B cell (primary cell): ENCODE results near the gene TAF9. TPM values are rescaled to one million over a fixed set of nuclear protein-coding genes. Genes with fewer than 3 reads are reported as not detected.

Experiments used
- ATAC-seq: fragments of 200-7000 bp; cut with Tn5 transposase; one replicate; pipeline ENCODE4 v1.10.0; 2021; ENCODE audit warnings: low read depth, mild to moderate bottlenecking, moderate number of reproducible peaks, moderate library complexity
- CTCF ChIA-PET: fragments of 350-600 bp; sonication (Branson Sonifier 250); formaldehyde crosslinking; loops from one replicate; lab custom pipeline; 2021; ENCODE audit warnings: antibody characterized with exemption, inconsistent platforms; lab: Charles Lee
- POLR2A ChIA-PET: fragments of 350-600 bp; sonication (Branson Sonifier 250); formaldehyde crosslinking; loops from one replicate; lab custom pipeline; 2021; ENCODE audit warnings: antibody characterized with exemption; lab: Charles Lee
- DNase-seq: peaks from one replicate; pipeline ENCODE4 v3.0.0; 2013
- H2AFZ ChIP-seq: 2 replicates; pipeline ENCODE4 v1.6.1; 2012; ENCODE audit warnings: mild to moderate bottlenecking, low read depth, low read length; ENCODE audit not compliant: insufficient read depth, poor library complexity, severe bottlenecking
- H3K27ac ChIP-seq, 2 donors: 1 replicate in 1 of 2; 2 replicates in 1 of 2; pipeline ENCODE4 v1.5.1; 2012 to 2013; ENCODE audit warnings: low read length in 2 of 2, mild to moderate bottlenecking in 2 of 2, moderate library complexity in 1 of 2
- H3K27me3 ChIP-seq, 4 experiments: fragments of 200-600 bp in 1 of 4; sonication (generic) in 1 of 4; replicated peaks in 1 of 4; 1 replicate in 2 of 4; 2 replicates in 2 of 4; pipeline versions ENCODE4 v1.6.1 to v1.7.0; 2013 to 2016; ENCODE audit warnings: low read length in 3 of 4, mild to moderate bottlenecking in 2 of 4, mixed read lengths in 1 of 4, moderate library complexity in 1 of 4; ENCODE audit not compliant: insufficient read depth in 4 of 4, control insufficient read depth in 3 of 4; ENCODE audit errors: control extremely low read depth in 1 of 4
- H3K36me3 ChIP-seq, 2 experiments: replicated peaks in 1 of 2; 1 replicate in 1 of 2; 2 replicates in 1 of 2; pipeline versions ENCODE4 v1.6.1 to v1.7.1; 2013; ENCODE audit warnings: low read length in 1 of 2; ENCODE audit not compliant: insufficient read depth in 2 of 2, control insufficient read depth in 1 of 2; ENCODE audit errors: control extremely low read depth in 1 of 2, extremely low read depth in 1 of 2
- H3K4me1 ChIP-seq, 2 donors: fragments of 200-600 bp in 1 of 2; sonication (generic) in 1 of 2; 1 replicate in 1 of 2; 2 replicates in 1 of 2; pipeline versions ENCODE4 v1.5.1 to v1.6.1; 2013 to 2017; ENCODE audit warnings: low read length in 2 of 2; ENCODE audit not compliant: control insufficient read depth in 2 of 2, insufficient read depth in 2 of 2
- H3K4me2 ChIP-seq: replicated peaks from 2 replicates; pipeline ENCODE3; 2012; ENCODE audit warnings: mild to moderate bottlenecking, low read depth, low read length; ENCODE audit not compliant: poor library complexity, severe bottlenecking
- H3K4me3 ChIP-seq, 5 experiments: fragments of 200-600 bp in 1 of 5; sonication (generic) in 1 of 5; 1 replicate in 3 of 5; 2 replicates in 2 of 5; pipeline versions ENCODE4 v1.5.1 to v1.7.0; 2011 to 2016; ENCODE audit warnings: low read length in 4 of 5, mild to moderate bottlenecking in 4 of 5, low read depth in 2 of 5, control low read depth in 1 of 5, moderate library complexity in 1 of 5; ENCODE audit not compliant: insufficient read depth in 1 of 5; ENCODE audit errors: control extremely low read depth in 1 of 5, extremely low read depth in 1 of 5
- H3K79me2 ChIP-seq: fragments of 200-600 bp; sonication (generic); one replicate; pipeline ENCODE4 v1.6.0; 2016; ENCODE audit warnings: low read length; ENCODE audit not compliant: control insufficient read depth, insufficient read depth
- H3K9ac ChIP-seq: fragments of 200-600 bp; sonication (generic); 2 replicates; pipeline ENCODE4 v1.6.1; 2017; ENCODE audit warnings: mild to moderate bottlenecking, low read length, moderate library complexity
- H3K9me3 ChIP-seq, 3 donors: one replicate each; pipeline versions ENCODE4 v1.6.1 to v1.7.1; 2013; ENCODE audit warnings: low read length in 2 of 3; ENCODE audit not compliant: control insufficient read depth in 2 of 3, insufficient read depth in 1 of 3; ENCODE audit errors: control extremely low read depth in 1 of 3
- H4K20me1 ChIP-seq: 2 replicates; pipeline ENCODE4 v1.6.0; 2012; ENCODE audit warnings: mild to moderate bottlenecking, low read length; ENCODE audit not compliant: insufficient read depth, control insufficient read depth, poor library complexity, severe bottlenecking
- H3K27ac Mint-ChIP-seq: one replicate; pipeline ENCODE4 v1.8.0; 2021; ENCODE audit warnings: mixed read lengths
- H3K27me3 Mint-ChIP-seq: one replicate; pipeline ENCODE4 v1.8.0; 2021; ENCODE audit warnings: mixed read lengths
- H3K4me1 Mint-ChIP-seq: one replicate; pipeline ENCODE4 v1.8.0; 2021; ENCODE audit warnings: mixed read lengths
- H3K4me3 Mint-ChIP-seq: one replicate; pipeline ENCODE4 v1.8.0; 2021; ENCODE audit warnings: mixed read lengths
- H3K9me3 Mint-ChIP-seq: one replicate; pipeline ENCODE4 v1.8.0; 2022; ENCODE audit warnings: mixed read lengths; ENCODE audit not compliant: insufficient read depth
- EZH2 ChIP-seq: IDR thresholded peaks from 2 replicates; pipeline ENCODE4 v1.6.1; 2012; ENCODE audit warnings: borderline replicate concordance, low read depth, mild to moderate bottlenecking, moderate library complexity, low read length; ENCODE audit not compliant: insufficient read depth, poor library complexity, severe bottlenecking
- WGBS: methylation state at CpG from one replicate; pipeline ENCODE4 v1.1.5; 2013; ENCODE audit warnings: missing lambda C conversion rate; ENCODE audit not compliant: insufficient coverage; 5-methylcytosine and 5-hydroxymethylcytosine counted together
- intact Hi-C: fragments of 100-400 bp; cut with micrococcal nuclease; formaldehyde crosslinking; loops from one replicate; pipeline ENCODE4 v1.10.0; 2022
- polyA minus RNA-seq: library from RNA; depleted of rRNA, polyadenylated mRNA; stranded (reverse); fragments of >200 nt; gene quantifications from 2 replicates; pipeline ENCODE4 v1.2.3, GENCODE V29; 2012
- polyA plus RNA-seq: library from polyadenylated mRNA; depleted of rRNA; stranded (reverse); fragments of >200 nt; gene quantifications from 2 replicates; pipeline ENCODE4 v1.2.3, GENCODE V29; 2012
- total RNA-seq, 2 donors: library from RNA; stranded (reverse); fragments of 120-200 nt in 1 of 2; gene quantifications; 1 replicate in 1 of 2; 2 replicates in 1 of 2; pipeline versions ENCODE4 v1.2.3 to v1.2.4, GENCODE V29; 2013 to 2022
- TF ChIP-seq, protein P1 (sequence below): fragments of 200-600 bp; IDR thresholded peaks from one replicate; pipeline ENCODE4 v1.8.0; 2022; ENCODE audit warnings: antibody characterized with exemption, mild to moderate bottlenecking

Gene TAF9, protein sequence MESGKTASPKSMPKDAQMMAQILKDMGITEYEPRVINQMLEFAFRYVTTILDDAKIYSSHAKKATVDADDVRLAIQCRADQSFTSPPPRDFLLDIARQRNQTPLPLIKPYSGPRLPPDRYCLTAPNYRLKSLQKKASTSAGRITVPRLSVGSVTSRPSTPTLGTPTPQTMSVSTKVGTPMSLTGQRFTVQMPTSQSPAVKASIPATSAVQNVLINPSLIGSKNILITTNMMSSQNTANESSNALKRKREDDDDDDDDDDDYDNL
- total RNA-seq, result 41.6 and 42.0 TPM in 2 replicates
- total RNA-seq (2013), result 56.4 TPM
- polyA plus RNA-seq, result 61.5 and 64.6 TPM in 2 replicates
- 30.7 and 38.3 TPM in 2 replicates for polyA minus RNA-seq

DNA sequence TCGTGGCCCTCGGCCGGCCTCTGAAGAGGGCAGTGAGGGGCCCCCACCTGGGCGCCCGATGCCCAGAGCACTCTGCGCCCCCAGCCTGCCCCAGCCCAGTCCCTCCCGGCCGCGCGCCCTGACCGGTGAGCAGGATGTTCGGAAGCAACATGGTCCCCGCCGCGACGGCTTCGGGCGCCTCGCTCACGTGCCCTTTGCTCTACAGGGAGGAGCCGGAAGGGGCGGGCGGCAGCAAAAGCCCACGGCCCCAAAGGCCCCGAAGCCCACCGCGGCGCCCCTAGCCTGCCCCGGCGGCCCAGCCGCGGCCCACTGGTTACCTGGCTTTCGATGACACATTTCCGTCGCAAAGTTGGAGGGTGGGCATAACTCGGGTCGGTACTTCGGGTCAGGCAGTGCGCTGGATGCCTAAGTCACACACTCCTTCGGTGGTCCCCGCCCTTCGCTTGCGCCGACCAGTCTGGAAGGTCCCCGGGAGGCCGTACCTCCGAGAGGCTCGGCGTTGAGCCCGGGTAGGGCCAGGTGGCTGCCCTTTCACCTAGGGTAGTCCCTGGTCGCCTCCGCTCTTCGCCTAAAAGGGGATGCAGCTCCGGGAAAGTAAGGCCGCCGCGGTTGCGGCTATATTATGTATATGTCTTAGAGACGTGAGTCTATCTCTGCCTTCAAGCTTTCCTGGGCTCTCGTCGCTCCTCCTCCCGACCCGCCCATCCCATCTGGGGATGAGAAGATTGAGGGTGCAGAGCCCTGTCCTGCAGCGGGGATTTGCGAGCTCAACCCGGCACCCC, at the start of gene TAF9, which contains the start of the genes AK6 and RAD17:
Gene TAF9, minus strand, starts transcription at position 181 of the 782 bp plus-strand sequence. CDS start 3,783 bp downstream, outside the sequence.
Gene AK6, minus strand, starts transcription at position 181 of the 782 bp plus-strand sequence. Its CDS starts 30 bp downstream, at position 151.
Gene RAD17, plus strand, starts transcription at position 479 of the 782 bp plus-strand sequence. CDS start 2,391 bp downstream, outside the sequence.
- ChIA-PET CTCF (interaction anchor here (1.5 kb wide), 1 partner anchor 276 kb away, joined by 7 read pairs; the partner anchor contains the start of gene SLC30A5), POLR2A (interaction anchor here (0.9 to 1.0 kb wide), 2 partner anchors 152 to 276 kb away, joined by 3 read pairs; partner anchors contain the start of gene SLC30A5)
- DNase-seq, result peak; percentile 99
- ATAC-seq, result peak; percentile 95
- Mint-ChIP-seq H3K27ac (peak within 1 kb of the TSS; percentile 100), H3K4me1 (peaks cover 41% of the 10 kb centered on the region), H3K4me3 (peak within 1 kb of the TSS; percentile 96), H3K27me3 (no peaks in the 10 kb centered on the region), H3K9me3 (no peaks in the 10 kb centered on the region)
- peak within 1 kb of the TSS; percentile 96 to 99 for H3K27ac ChIP-seq
- H2AFZ ChIP-seq, result peak within 1 kb of the TSS; percentile 86
- TF ChIP-seq, protein P1, sequence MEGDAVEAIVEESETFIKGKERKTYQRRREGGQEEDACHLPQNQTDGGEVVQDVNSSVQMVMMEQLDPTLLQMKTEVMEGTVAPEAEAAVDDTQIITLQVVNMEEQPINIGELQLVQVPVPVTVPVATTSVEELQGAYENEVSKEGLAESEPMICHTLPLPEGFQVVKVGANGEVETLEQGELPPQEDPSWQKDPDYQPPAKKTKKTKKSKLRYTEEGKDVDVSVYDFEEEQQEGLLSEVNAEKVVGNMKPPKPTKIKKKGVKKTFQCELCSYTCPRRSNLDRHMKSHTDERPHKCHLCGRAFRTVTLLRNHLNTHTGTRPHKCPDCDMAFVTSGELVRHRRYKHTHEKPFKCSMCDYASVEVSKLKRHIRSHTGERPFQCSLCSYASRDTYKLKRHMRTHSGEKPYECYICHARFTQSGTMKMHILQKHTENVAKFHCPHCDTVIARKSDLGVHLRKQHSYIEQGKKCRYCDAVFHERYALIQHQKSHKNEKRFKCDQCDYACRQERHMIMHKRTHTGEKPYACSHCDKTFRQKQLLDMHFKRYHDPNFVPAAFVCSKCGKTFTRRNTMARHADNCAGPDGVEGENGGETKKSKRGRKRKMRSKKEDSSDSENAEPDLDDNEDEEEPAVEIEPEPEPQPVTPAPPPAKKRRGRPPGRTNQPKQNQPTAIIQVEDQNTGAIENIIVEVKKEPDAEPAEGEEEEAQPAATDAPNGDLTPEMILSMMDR, result no peak
- no peak for TF ChIP-seq EZH2
- no peaks in the 10 kb centered on the region for H3K9me3 ChIP-seq
- peak within 1 kb of the TSS; percentile 88 for H3K9ac ChIP-seq
- under 1% methylated on average over 48 of the region's 66 CpGs for WGBS
- peaks cover 22 to 26% of the 10 kb centered on the region in 2 donors for H3K4me1 ChIP-seq
- peaks cover 64% of the 10 kb centered on the region for H3K79me2 ChIP-seq
- peaks cover 1 to 24% of the 10 kb centered on the region in 2 experiments for H3K36me3 ChIP-seq
- H4K20me1 ChIP-seq, result peaks cover 3% of the 10 kb centered on the region
- peak within 1 kb of the TSS; percentile 78 for H3K4me2 ChIP-seq
- peak within 1 kb of the TSS; percentile 69 to 89 (median 83) for H3K4me3 ChIP-seq
- H3K27me3 ChIP-seq, result no peaks in the 10 kb centered on the region
- intact Hi-C loops, result loop anchor here (1.0 kb wide), 7 partner anchors 37 to 326 kb away; partner anchors contain the start of genes CCDC125, CDK7 and CENPH
